HEK293 (cell line): ENCODE data around the gene DSCAM.
"Not testable (repeated sequence)": the region's sequence is repeated elsewhere in the genome, so short reads cannot be mapped to it uniquely, and the experiment has no call there.

Experiments
- CTCF ChIA-PET: fragments of 350-600 bp; formaldehyde crosslinking; extraction: SDS; loops from one replicate; lab custom pipeline; 2021; ENCODE audit warnings: antibody characterized with exemption; lab: Yijun Ruan, JAX
- POLR2A ChIA-PET: fragments of 300-600 bp; formaldehyde crosslinking; extraction: SDS; loops from one replicate; lab custom pipeline; 2020; ENCODE audit warnings: antibody characterized with exemption, inconsistent platforms; lab: Yijun Ruan, JAX
- H3K27ac ChIP-seq: fragments of 200-500 bp; sonication (Bioruptor generic); 2 replicates; pipeline ENCODE4 v1.5.1; 2014; ENCODE audit warnings: low read depth, low read length, control low read depth, inconsistent platforms; ENCODE audit errors: extremely low read depth
- H3K36me3 ChIP-seq, 2 experiments: fragments of 200-500 bp in 1 of 2; sonication (Bioruptor generic) in 1 of 2; 1 replicate in 1 of 2; 2 replicates in 1 of 2; pipeline ENCODE4 v1.5.1; 2014 to 2017; ENCODE audit warnings: inconsistent platforms in 2 of 2, low read length in 2 of 2; ENCODE audit not compliant: control insufficient read depth in 2 of 2, insufficient read depth in 1 of 2
- H3K4me1 ChIP-seq: fragments of 200-500 bp; sonication (Bioruptor generic); 2 replicates; pipeline ENCODE4 v1.5.1; 2014; ENCODE audit warnings: mild to moderate bottlenecking, low read length, inconsistent platforms; ENCODE audit not compliant: control insufficient read depth, insufficient read depth
- H3K4me3 ChIP-seq: 2 replicates; pipeline ENCODE4 v1.5.1; 2011; ENCODE audit warnings: low read depth, mild to moderate bottlenecking, control low read depth, low read length, moderate library complexity
- H3K9me3 ChIP-seq: fragments of 200-500 bp; sonication (Bioruptor generic); 2 replicates; pipeline ENCODE4 v1.5.1; 2014; ENCODE audit warnings: low read depth, low read length, inconsistent platforms; ENCODE audit not compliant: control insufficient read depth, insufficient read depth
- KLF10 ChIP-seq: fragments of 450-650 bp; IDR thresholded peaks from 2 replicates; pipeline ENCODE4 v1.5.1; 2018; ENCODE audit warnings: missing biosample characterization, mild to moderate bottlenecking, missing genetic modification characterization
- MEIS1 ChIP-seq: sonication (generic); formaldehyde crosslinking; IDR thresholded peaks from 2 replicates; pipeline ENCODE4 v1.8.1; 2022; ENCODE audit warnings: missing genetic modification reagents, mild to moderate bottlenecking, borderline replicate concordance
- MZF1 ChIP-seq: fragments of 450-650 bp; formaldehyde crosslinking; IDR thresholded peaks from 2 replicates; pipeline ENCODE4 v1.5.1; 2017; ENCODE audit warnings: missing biosample characterization, missing genetic modification characterization, borderline replicate concordance
- REPIN1 ChIP-seq: fragments of 450-650 bp; formaldehyde crosslinking; IDR thresholded peaks from 2 replicates; pipeline ENCODE4 v1.5.1; 2017; ENCODE audit warnings: missing biosample characterization, missing genetic modification characterization, low read depth
- SALL2 ChIP-seq: fragments of 450-650 bp; formaldehyde crosslinking; IDR thresholded peaks from 2 replicates; pipeline ENCODE4 v1.5.0; 2017; ENCODE audit warnings: missing biosample characterization, mild to moderate bottlenecking, missing genetic modification characterization, borderline replicate concordance
- SCRT2 ChIP-seq: fragments of 450-650 bp; formaldehyde crosslinking; IDR thresholded peaks from 2 replicates; pipeline ENCODE4 v1.5.1; 2016; ENCODE audit warnings: missing biosample characterization, missing genetic modification characterization
- ZBTB17 ChIP-seq: fragments of 450-650 bp; formaldehyde crosslinking; IDR thresholded peaks from 2 replicates; pipeline ENCODE4 v1.5.1; 2016; ENCODE audit warnings: missing biosample characterization, missing genetic modification characterization
- ZBTB21 ChIP-seq: fragments of 450-650 bp; formaldehyde crosslinking; IDR thresholded peaks from 2 replicates; pipeline ENCODE4 v1.5.1; 2017; ENCODE audit warnings: missing biosample characterization, missing genetic modification characterization
- ZBTB8A ChIP-seq: fragments of 450-650 bp; formaldehyde crosslinking; IDR thresholded peaks from 2 replicates; pipeline ENCODE4 v1.5.1; 2016; ENCODE audit warnings: missing biosample characterization, missing genetic modification characterization
- ZEB2 ChIP-seq: fragments of 450-650 bp; formaldehyde crosslinking; IDR thresholded peaks from 2 replicates; pipeline ENCODE4 v1.5.1; 2016; ENCODE audit warnings: missing biosample characterization, missing genetic modification characterization
- ZFP37 ChIP-seq: fragments of 450-650 bp; formaldehyde crosslinking; IDR thresholded peaks from 2 replicates; pipeline ENCODE4 v1.5.1; 2016; ENCODE audit warnings: missing biosample characterization, missing genetic modification characterization
- ZNF10 ChIP-seq: fragments of 450-650 bp; formaldehyde crosslinking; IDR thresholded peaks from 2 replicates; pipeline ENCODE4 v1.5.1; 2017; ENCODE audit warnings: missing biosample characterization, missing genetic modification characterization
- ZNF138 ChIP-seq: fragments of 450-650 bp; formaldehyde crosslinking; IDR thresholded peaks from 2 replicates; pipeline ENCODE4 v1.5.1; 2016; ENCODE audit warnings: missing biosample characterization, missing genetic modification characterization, borderline replicate concordance
- ZNF155 ChIP-seq: fragments of 450-650 bp; formaldehyde crosslinking; IDR thresholded peaks from 2 replicates; pipeline ENCODE4 v1.5.1; 2016; ENCODE audit warnings: missing biosample characterization, missing genetic modification characterization
- ZNF169 ChIP-seq: fragments of 450-650 bp; formaldehyde crosslinking; IDR thresholded peaks from 2 replicates; pipeline ENCODE4 v1.5.1; 2016; ENCODE audit warnings: missing biosample characterization, missing genetic modification characterization
- ZNF19 ChIP-seq: fragments of 450-650 bp; formaldehyde crosslinking; IDR thresholded peaks from 2 replicates; pipeline ENCODE4; 2016; ENCODE audit warnings: missing biosample characterization, missing genetic modification characterization, low read depth
- ZNF311 ChIP-seq: fragments of 450-650 bp; formaldehyde crosslinking; IDR thresholded peaks from 2 replicates; pipeline ENCODE4 v1.5.1; 2017; ENCODE audit warnings: missing biosample characterization, missing genetic modification characterization, borderline replicate concordance
- ZNF341 ChIP-seq: fragments of 450-650 bp; formaldehyde crosslinking; IDR thresholded peaks from 2 replicates; pipeline ENCODE4; 2016; ENCODE audit warnings: low read depth, missing biosample characterization, missing genetic modification characterization
- ZNF433 ChIP-seq: fragments of 450-650 bp; formaldehyde crosslinking; IDR thresholded peaks from 2 replicates; pipeline ENCODE4 v1.5.1; 2016; ENCODE audit warnings: missing biosample characterization, missing genetic modification characterization, low read depth
- ZNF473 ChIP-seq: fragments of 450-650 bp; formaldehyde crosslinking; IDR thresholded peaks from 2 replicates; pipeline ENCODE4 v1.5.1; 2017; ENCODE audit warnings: missing biosample characterization, missing genetic modification characterization
- ZNF48 ChIP-seq: fragments of 450-650 bp; formaldehyde crosslinking; IDR thresholded peaks from 2 replicates; pipeline ENCODE4 v1.5.1; 2016; ENCODE audit warnings: missing biosample characterization, missing genetic modification characterization
- ZNF530 ChIP-seq: fragments of 450-650 bp; formaldehyde crosslinking; IDR thresholded peaks from 2 replicates; pipeline ENCODE4 v1.5.1; 2016; ENCODE audit warnings: low read depth, missing biosample characterization, missing genetic modification characterization
- ZNF544 ChIP-seq: fragments of 450-650 bp; formaldehyde crosslinking; IDR thresholded peaks from 2 replicates; pipeline ENCODE4 v1.5.0; 2017; ENCODE audit warnings: missing biosample characterization, missing genetic modification characterization
- ZNF549 ChIP-seq: fragments of 450-650 bp; IDR thresholded peaks from 2 replicates; pipeline ENCODE4 v1.5.1; 2018; ENCODE audit warnings: missing biosample characterization, missing genetic modification characterization, mild to moderate bottlenecking, inconsistent platforms, moderate library complexity
- ZNF585B ChIP-seq: fragments of 450-650 bp; formaldehyde crosslinking; IDR thresholded peaks from 2 replicates; pipeline ENCODE4 v1.5.1; 2016; ENCODE audit warnings: missing biosample characterization, missing genetic modification characterization
- ZNF626 ChIP-seq: fragments of 450-650 bp; sonication (Bioruptor Pico); formaldehyde crosslinking; IDR thresholded peaks from 2 replicates; pipeline ENCODE4 v1.5.1; 2018; ENCODE audit warnings: missing biosample characterization, missing genetic modification characterization, inconsistent platforms
- ZNF830 ChIP-seq: fragments of 450-650 bp; IDR thresholded peaks from 2 replicates; pipeline ENCODE4 v1.5.0; 2018; ENCODE audit warnings: missing biosample characterization, missing genetic modification characterization, low read depth, mild to moderate bottlenecking, moderate library complexity
- ZNF837 ChIP-seq: fragments of 450-650 bp; formaldehyde crosslinking; IDR thresholded peaks from 2 replicates; pipeline ENCODE4 v1.5.1; 2016; ENCODE audit warnings: missing biosample characterization, missing genetic modification characterization
- ZSCAN30 ChIP-seq: fragments of 450-650 bp; IDR thresholded peaks from 2 replicates; pipeline ENCODE4 v1.5.1; 2018; ENCODE audit warnings: missing biosample characterization, mild to moderate bottlenecking, missing genetic modification characterization, moderate library complexity
- TF ChIP-seq, protein P1 (sequence below): fragments of 450-650 bp; formaldehyde crosslinking; IDR thresholded peaks from 2 replicates; pipeline ENCODE4 v1.5.1; 2016; ENCODE audit warnings: missing biosample characterization, missing genetic modification characterization

Gene DSCAM

DNA sequence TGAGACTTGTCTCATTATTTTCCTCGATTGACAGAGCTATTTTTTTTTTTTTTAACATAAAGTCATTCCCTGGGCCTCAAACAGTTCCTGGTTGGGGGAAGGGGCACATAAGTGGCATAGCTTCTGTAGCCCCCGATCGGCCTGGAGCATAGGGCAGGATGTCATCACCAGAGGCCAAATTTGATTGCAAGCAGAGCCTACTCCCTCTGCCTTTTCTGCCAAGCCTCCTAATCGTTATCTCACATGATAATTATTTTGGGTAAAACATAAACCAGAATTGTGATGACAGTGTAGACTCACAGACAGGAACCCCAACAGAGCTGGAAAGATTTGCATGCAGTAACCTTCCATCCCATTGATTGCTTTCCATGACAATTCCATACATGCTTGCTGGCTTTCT, 574.9 kb downstream of the DSCAM start:
- CTCF ChIA-PET = interaction anchor here (0.6 kb wide), 1 partner anchor 151 kb away, joined by 4 read pairs; no protein-coding TSS in a partner anchor
- POLR2A ChIA-PET = no interaction called here
- H3K4me3 ChIP-seq = no peak overlapping the region
- H3K36me3 ChIP-seq = no peaks in the 10 kb centered on the region
- H3K27ac ChIP-seq = no peak overlapping the region
- H3K9me3 ChIP-seq = no peaks in the 10 kb centered on the region
- TF ChIP-seq ZNF549 (no peak), ZNF10 (no peak), ZNF341 (tag by site-specific recombination) (no peak), ZNF48 (tag by site-specific recombination) (no peak), ZEB2 (tag by site-specific recombination) (no peak), ZNF837 (tag by site-specific recombination) (no peak), ZNF19 (tag by site-specific recombination) (no peak), ZBTB17 (tag by site-specific recombination) (no peak)
- no peaks in the 10 kb centered on the region for H3K4me1 ChIP-seq

DNA sequence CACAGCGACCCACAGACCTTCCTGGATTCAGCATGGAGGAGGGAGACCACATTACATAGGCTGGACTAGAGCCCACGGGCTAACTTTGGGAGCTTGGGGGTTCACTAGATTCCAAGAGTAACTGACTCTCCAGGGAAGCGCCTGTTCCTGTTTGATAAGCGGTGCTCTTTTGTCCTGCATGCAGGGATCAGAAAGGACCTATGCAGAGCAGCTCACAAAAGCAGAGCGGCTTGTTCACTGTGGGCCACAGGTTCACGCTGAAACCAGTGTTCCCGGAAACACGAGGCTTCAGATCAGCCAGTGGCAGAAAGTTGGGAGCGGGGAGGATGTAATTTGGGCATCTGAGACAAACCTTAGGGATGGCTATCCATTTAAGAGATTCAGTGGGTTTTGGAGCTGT, 575.8 kb downstream of the DSCAM start:
- no peak overlapping the region for H3K27ac ChIP-seq
- H3K4me3 ChIP-seq = no peak overlapping the region
- ChIA-PET CTCF (interaction anchor here (0.6 kb wide), 1 partner anchor 415 kb away, joined by 3 read pairs; no protein-coding TSS in a partner anchor), POLR2A (interaction anchor here (1.3 kb wide), 1 partner anchor 8 kb away, joined by 3 read pairs; no protein-coding TSS in a partner anchor)
- no peaks in the 10 kb centered on the region for H3K9me3 ChIP-seq
- H3K4me1 ChIP-seq = no peaks in the 10 kb centered on the region
- TF ChIP-seq MZF1 (tag by site-specific recombination) (no peak), ZNF473 (tag by site-specific recombination) (no peak), ZNF138 (tag by site-specific recombination) (no peak), ZBTB8A (no peak), MEIS1 (CRISPR knock-in tag) (no peak), ZNF585B (tag by site-specific recombination) (no peak), SCRT2 (tag by site-specific recombination) (no peak)
- H3K36me3 ChIP-seq = no peaks in the 10 kb centered on the region

DNA sequence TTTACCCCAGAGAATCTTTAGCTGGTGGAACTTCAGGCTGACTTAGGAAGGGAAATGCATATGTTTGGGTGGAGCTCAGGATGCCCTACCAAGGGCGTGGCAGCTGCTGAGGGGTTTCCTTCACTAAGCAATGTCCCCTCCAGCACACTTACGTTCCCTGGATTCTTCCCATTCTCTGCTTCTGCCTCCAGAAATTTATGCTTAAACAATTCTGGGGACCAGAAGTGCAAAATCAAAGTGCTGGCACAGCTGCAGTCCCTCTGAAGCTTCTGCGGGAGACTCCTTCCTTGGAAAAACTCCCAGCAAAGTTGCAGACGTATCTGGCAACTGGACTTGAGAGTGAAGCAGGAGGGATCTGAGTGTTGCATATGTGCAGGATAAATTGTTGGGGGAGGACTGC, 576.9 kb downstream of the DSCAM start:
- ChIA-PET CTCF (no interaction called here), POLR2A (interaction anchor here (1.3 kb wide), 1 partner anchor 7 kb away, joined by 3 read pairs; no protein-coding TSS in a partner anchor)
- no peaks in the 10 kb centered on the region for H3K9me3 ChIP-seq

DNA sequence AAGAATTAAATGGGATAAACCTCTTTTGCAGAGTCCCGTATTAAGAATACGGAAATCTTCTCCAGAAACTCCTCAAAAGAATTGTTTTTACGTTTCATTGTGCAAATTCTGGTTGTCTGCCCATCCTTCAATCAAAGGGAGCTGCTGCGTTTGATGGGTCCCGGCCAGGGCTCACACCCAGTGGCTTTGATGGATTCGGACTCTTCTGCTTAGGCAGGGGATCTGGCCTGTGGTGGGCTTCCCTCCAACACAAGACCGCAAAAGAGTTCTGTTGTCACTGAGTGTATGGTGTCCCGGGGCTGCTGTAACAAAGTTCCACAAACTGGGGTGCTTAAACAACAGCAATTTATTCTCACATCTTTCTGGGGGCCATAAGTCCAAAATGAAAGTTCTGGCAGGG, 577.7 kb downstream of the DSCAM start:
- CTCF ChIA-PET = no interaction called here

More for the DNA sequence above, 576.9 kb downstream of the DSCAM start:
- Histone ChIP-seq H3K27ac (no peak overlapping the region), H3K4me1 (no peaks in the 10 kb centered on the region), H3K4me3 (no peak overlapping the region), H3K36me3 (no peaks in the 10 kb centered on the region)
- TF ChIP-seq ZNF169 (no peak), KLF10 (no peak), SALL2 (tag by site-specific recombination) (no peak), ZNF311 (tag by site-specific recombination) (no peak), ZNF830 (tag by site-specific recombination) (no peak), ZNF626 (tag by site-specific recombination) (no peak), ZNF544 (tag by site-specific recombination) (no peak), ZNF155 (tag by site-specific recombination) (no peak), REPIN1 (tag by site-specific recombination) (no peak), ZNF530 (tag by site-specific recombination) (no peak), ZFP37 (tag by site-specific recombination) (no peak), ZNF433 (tag by site-specific recombination) (no peak)
- TF ChIP-seq, protein P1, sequence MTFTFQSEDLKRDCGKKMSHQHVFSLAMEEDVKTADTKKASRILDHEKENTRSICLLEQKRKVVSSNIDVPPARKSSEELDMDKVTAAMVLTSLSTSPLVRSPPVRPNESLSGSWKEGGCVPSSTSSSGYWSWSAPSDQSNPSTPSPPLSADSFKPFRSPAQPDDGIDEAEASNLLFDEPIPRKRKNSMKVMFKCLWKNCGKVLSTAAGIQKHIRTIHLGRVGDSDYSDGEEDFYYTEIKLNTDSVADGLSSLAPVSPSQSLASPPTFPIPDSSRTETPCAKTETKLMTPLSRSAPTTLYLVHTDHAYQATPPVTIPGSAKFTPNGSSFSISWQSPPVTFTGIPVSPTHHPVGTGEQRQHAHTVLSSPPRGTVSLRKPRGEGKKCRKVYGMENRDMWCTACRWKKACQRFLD = no peak

DNA sequence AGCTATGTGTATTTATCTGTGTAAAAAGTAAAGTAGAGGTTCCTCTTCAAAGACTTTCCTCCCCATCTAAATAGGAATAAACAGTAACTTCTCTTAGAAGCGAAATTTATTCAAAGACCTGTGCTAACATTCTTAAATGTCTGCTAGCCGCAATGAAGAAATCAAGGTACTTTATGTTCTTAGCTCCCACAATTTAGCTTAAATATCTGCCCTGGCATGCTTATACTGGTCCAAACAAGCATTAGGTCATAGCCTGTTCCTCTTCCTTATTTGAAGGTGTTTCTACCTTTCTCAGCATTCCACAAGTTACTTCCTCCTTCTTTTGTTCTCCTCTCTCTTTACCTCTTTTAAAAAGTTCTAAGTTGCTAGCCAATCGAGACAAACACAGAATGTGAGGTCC, 588.5 kb downstream of the DSCAM start:
- H3K36me3 ChIP-seq, POLR2A ChIA-PET, H3K27ac ChIP-seq, H3K9me3 ChIP-seq, H3K4me1 ChIP-seq, H3K4me3 ChIP-seq: not testable (repeated sequence)
- CTCF ChIA-PET = interaction anchor here (0.6 kb wide), 1 partner anchor 141 kb away, joined by 3 read pairs; no protein-coding TSS in a partner anchor

More for the DNA sequence above, 577.7 kb downstream of the DSCAM start:
- Histone ChIP-seq H3K4me3 (no peak overlapping the region), H3K4me1 (no peaks in the 10 kb centered on the region), H3K9me3 (no peaks in the 10 kb centered on the region), H3K36me3 (no peaks in the 10 kb centered on the region), H3K27ac (no peak overlapping the region)
- TF ChIP-seq ZSCAN30 (no peak), ZBTB21 (tag by site-specific recombination) (no peak)
- POLR2A ChIA-PET = no interaction called here
